ENCODE data around the gene PSORS1C1.
A peak's percentile ranks its signal among the peaks of the same experiment; 100 is the strongest.
"Not testable (repeated sequence)": the region's sequence is repeated elsewhere in the genome, so short reads cannot be mapped to it uniquely, and the experiment has no call there.

PSORS1C1 gene

GRCh38 chr6:31165064-31165832, 50.6 kb downstream of the PSORS1C1 start:
- peak; percentile 89 for FAIRE-seq
- 0 out of 2 replicates have a peak, but pooled peaks have one; percentile 46 for TF ChIP-seq TAF1 (IDR thresholded peaks at IDR 0.05; ENCODE audit: borderline replicate concordance, low read depth, low read length)
- peak; percentile 80 for TF ChIP-seq POLR2A (IDR thresholded peaks at IDR 0.05; ENCODE audit: low read depth, low read length)
- TF ChIP-seq POLR2AphosphoS5 (IDR thresholded peaks at IDR 0.05; ENCODE audit: low read depth, low read length): peak; percentile 78
- DNase-seq (ENCODE audit: insufficient read length): not testable (repeated sequence)

GRCh38 chr6:31165986-31166385, 51.4 kb downstream of the PSORS1C1 start:
- TF ChIP-seq POLR2A (IDR thresholded peaks at IDR 0.05; ENCODE audit: low read depth, low read length) (no peak), POLR2AphosphoS5 (IDR thresholded peaks at IDR 0.05; ENCODE audit: low read depth, low read length) (no peak), TAF1 (IDR thresholded peaks at IDR 0.05; ENCODE audit: borderline replicate concordance, low read depth, low read length) (no peak)
- FAIRE-seq (no peak), DNase-seq (ENCODE audit: insufficient read length) (no peak)

- FAIRE-seq (no peak), DNase-seq (ENCODE audit: insufficient read length) (no peak)
- no peak for TF ChIP-seq TAF1 (IDR thresholded peaks at IDR 0.05; ENCODE audit: borderline replicate concordance, low read depth, low read length)
- no peak for TF ChIP-seq POLR2A (IDR thresholded peaks at IDR 0.05; ENCODE audit: low read depth, low read length)
- no peak for TF ChIP-seq POLR2AphosphoS5 (IDR thresholded peaks at IDR 0.05; ENCODE audit: low read depth, low read length)
Observed at GRCh38 chr6:31168606-31169005, 54.0 kb downstream of the PSORS1C1 start.

- TF ChIP-seq TAF1 (IDR thresholded peaks at IDR 0.05; ENCODE audit: borderline replicate concordance, low read depth, low read length) (no peak), POLR2A (IDR thresholded peaks at IDR 0.05; ENCODE audit: low read depth, low read length) (no peak), POLR2AphosphoS5 (IDR thresholded peaks at IDR 0.05; ENCODE audit: low read depth, low read length) (no peak)
- no peak for FAIRE-seq
- DNase-seq (ENCODE audit: insufficient read length): no peak
Observed at GRCh38 chr6:31169123-31169857, 54.7 kb downstream of the PSORS1C1 start.

- not testable (repeated sequence) for FAIRE-seq; DNase-seq (ENCODE audit: insufficient read length)
Observed at GRCh38 chr6:31169858-31170599, 55.4 kb downstream of the PSORS1C1 start.

GRCh38 chr6:31170600-31170881, 55.9 kb downstream of the PSORS1C1 start, which contains the start of gene POU5F1:
Gene POU5F1, minus strand, starts transcription at chr6:31170682. Its CDS starts 62 bp downstream, at chr6:31170620.
- TF ChIP-seq TAF1 (IDR thresholded peaks at IDR 0.05; ENCODE audit: borderline replicate concordance, low read depth, low read length) (no peak), POLR2A (IDR thresholded peaks at IDR 0.05; ENCODE audit: low read depth, low read length) (no peak), POLR2AphosphoS5 (IDR thresholded peaks at IDR 0.05; ENCODE audit: low read depth, low read length) (no peak)
- FAIRE-seq: no peak

GRCh38 chr6:31170987-31171671, 56.5 kb downstream of the PSORS1C1 start:
- DNase-seq (ENCODE audit: insufficient read length): no peak
- TF ChIP-seq POLR2AphosphoS5 (IDR thresholded peaks at IDR 0.05; ENCODE audit: low read depth, low read length): no peak
- no peak for TF ChIP-seq TAF1 (IDR thresholded peaks at IDR 0.05; ENCODE audit: borderline replicate concordance, low read depth, low read length)
- TF ChIP-seq POLR2A (IDR thresholded peaks at IDR 0.05; ENCODE audit: low read depth, low read length): no peak
- FAIRE-seq: no peak

More at GRCh38 chr6:31170600-31170881, 55.9 kb downstream of the PSORS1C1 start, which contains the start of gene POU5F1:
- no peak for DNase-seq (ENCODE audit: insufficient read length)

GRCh38 chr6:31171931-31172905, 57.6 kb downstream of the PSORS1C1 start:
- DNase-seq (ENCODE audit: insufficient read length) (no peak), FAIRE-seq (no peak)
- no peak for TF ChIP-seq POLR2A (IDR thresholded peaks at IDR 0.05; ENCODE audit: low read depth, low read length)
- no peak for TF ChIP-seq POLR2AphosphoS5 (IDR thresholded peaks at IDR 0.05; ENCODE audit: low read depth, low read length)
- no peak for TF ChIP-seq TAF1 (IDR thresholded peaks at IDR 0.05; ENCODE audit: borderline replicate concordance, low read depth, low read length)

GRCh38 chr6:31172973-31173384, 58.4 kb downstream of the PSORS1C1 start:
- DNase-seq (ENCODE audit: insufficient read length) (no peak), FAIRE-seq (no peak)

GRCh38 chr6:31173406-31173805, 58.8 kb downstream of the PSORS1C1 start:
- no peak for FAIRE-seq
- DNase-seq (ENCODE audit: insufficient read length): no peak
- TF ChIP-seq POLR2AphosphoS5 (IDR thresholded peaks at IDR 0.05; ENCODE audit: low read depth, low read length) (no peak), POLR2A (IDR thresholded peaks at IDR 0.05; ENCODE audit: low read depth, low read length) (no peak), TAF1 (IDR thresholded peaks at IDR 0.05; ENCODE audit: borderline replicate concordance, low read depth, low read length) (no peak)

More at GRCh38 chr6:31172973-31173384, 58.4 kb downstream of the PSORS1C1 start:
- no peak for TF ChIP-seq POLR2A (IDR thresholded peaks at IDR 0.05; ENCODE audit: low read depth, low read length)
- TF ChIP-seq TAF1 (IDR thresholded peaks at IDR 0.05; ENCODE audit: borderline replicate concordance, low read depth, low read length): no peak
- TF ChIP-seq POLR2AphosphoS5 (IDR thresholded peaks at IDR 0.05; ENCODE audit: low read depth, low read length): no peak
